UCSD-AML1 (cell line): ENCODE results near the gene SYDE2.
"Not testable (repeated sequence)": the region's sequence is repeated elsewhere in the genome, so short reads cannot be mapped to it uniquely, and the experiment has no call there.

Experiments used
- DNase-seq: peaks from one replicate; lab custom pipeline; 2025; ENCODE audit not compliant: unreplicated experiment; lab: John Stamatoyannopoulos, UW

Gene SYDE2, protein sequence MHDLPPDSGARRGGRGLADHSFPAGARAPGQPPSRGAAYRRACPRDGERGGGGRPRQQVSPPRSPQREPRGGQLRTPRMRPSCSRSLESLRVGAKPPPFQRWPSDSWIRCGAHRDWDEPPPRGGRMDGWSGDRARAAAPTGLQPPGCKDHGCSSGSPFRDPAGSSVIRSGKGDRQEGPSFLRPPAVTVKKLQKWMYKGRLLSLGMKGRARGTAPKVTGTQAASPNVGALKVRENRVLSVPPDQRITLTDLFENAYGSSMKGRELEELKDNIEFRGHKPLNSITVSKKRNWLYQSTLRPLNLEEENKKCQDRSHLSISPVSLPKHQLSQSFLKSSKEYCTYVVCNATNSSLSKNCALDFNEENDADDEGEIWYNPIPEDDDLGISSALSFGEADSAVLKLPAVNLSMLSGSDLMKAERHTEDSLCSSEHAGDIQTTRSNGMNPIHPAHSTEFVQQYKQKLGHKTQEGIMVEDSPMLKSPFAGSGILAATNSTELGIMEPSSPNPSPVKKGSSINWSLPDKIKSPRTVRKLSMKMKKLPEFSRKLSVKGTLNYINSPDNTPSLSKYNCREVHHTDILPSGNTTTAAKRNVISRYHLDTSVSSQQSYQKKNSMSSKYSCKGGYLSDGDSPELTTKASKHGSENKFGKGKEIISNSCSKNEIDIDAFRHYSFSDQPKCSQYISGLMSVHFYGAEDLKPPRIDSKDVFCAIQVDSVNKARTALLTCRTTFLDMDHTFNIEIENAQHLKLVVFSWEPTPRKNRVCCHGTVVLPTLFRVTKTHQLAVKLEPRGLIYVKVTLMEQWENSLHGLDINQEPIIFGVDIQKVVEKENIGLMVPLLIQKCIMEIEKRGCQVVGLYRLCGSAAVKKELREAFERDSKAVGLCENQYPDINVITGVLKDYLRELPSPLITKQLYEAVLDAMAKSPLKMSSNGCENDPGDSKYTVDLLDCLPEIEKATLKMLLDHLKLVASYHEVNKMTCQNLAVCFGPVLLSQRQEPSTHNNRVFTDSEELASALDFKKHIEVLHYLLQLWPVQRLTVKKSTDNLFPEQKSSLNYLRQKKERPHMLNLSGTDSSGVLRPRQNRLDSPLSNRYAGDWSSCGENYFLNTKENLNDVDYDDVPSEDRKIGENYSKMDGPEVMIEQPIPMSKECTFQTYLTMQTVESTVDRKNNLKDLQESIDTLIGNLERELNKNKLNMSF

DNA sequence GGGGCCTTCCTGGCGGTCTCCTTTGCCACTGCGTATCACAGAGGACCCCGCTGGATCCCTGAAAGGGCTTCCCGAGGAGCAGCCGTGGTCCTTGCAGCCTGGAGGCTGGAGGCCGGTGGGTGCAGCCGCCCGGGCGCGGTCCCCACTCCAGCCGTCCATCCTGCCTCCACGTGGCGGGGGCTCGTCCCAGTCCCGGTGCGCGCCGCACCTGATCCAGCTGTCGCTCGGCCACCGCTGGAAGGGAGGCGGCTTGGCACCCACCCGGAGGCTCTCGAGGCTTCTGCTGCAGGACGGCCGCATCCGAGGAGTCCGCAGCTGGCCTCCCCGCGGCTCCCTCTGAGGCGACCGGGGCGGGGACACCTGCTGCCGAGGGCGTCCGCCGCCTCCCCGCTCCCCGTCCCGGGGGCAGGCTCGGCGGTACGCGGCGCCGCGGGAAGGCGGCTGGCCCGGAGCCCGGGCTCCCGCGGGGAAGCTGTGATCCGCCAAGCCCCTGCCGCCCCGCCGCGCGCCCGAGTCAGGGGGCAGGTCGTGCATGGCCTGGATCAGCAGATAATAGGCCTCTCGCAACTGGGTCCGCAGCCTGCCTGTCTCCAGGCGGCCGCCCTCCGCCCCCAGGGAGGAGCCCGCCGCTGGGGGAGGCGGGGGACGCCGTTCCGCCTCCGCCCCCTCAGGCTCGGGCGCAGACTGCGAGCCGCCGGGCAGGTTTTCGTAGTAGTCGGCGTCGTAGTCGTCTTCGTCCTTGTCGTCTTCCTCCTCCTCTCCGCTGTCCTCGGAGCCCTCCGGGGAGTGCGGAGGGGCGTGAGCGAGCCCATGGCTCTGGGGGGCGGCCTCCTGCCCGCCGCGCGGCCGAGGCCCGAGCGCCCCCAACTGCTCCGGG, at the start of gene SYDE2:
SYDE2 (minus strand) TSS at position 554 of the 877 bp plus-strand sequence; CDS start at position 534, 20 bp downstream.
- no peak for DNase-seq

DNA sequence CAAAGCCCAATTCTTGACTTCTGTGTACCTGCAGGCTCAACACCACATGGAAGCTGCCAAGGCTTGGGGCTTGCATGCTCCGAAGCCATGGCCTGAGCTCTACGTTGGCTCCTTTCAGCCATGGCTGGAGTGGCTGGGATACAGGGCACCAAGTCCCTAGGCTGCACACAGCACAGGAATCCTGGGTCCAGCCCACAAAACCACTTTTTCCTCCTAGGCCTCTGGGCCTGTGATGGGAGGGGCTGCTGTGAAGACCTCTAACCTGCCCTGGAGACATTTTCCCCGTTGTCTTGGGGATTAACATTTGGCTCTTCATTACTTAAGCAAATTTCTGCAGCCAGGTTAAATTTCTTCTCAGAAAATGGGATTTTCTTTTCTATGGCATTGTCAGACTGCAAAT, 48.2 kb upstream of the SYDE2 start:
- DNase-seq: not testable (repeated sequence)

DNA sequence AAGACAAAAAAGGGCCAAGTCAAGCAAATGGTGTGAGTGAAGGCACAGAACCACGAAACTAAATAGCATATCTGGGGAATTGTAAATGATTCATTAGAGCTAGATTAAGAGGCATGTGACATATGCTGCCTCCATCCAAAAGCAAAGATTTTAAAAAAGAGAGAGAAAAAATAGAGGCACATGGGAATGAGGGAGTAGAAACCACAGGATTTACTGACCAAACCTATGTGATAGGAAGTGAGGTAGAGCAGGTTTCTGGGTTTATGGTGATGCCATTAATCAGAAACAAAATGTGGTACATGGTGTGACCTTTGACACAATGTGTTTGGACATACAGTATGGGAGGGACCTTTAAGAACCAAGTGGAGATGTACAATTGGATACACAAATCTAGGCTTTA, 45.1 kb upstream of the SYDE2 start:
- no peak for DNase-seq

DNA sequence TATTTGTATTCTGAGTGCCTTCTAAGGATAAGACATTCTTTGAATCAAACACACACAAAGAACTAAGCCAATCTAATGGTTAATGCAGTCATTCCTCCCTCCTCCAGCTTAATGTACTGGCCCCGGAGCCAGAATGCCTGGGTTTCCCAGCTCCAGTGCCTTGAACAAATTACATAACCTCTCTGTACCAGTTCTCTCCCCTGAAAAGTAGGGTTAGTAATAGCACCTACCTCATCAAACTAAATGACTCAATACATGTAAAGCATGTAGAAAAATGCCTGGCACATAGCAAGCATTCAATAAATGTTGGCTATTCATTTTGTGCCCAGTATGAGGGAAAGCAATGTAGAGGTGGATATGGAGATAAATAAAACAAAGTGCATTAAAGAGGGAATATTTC, 44.6 kb upstream of the SYDE2 start:
- DNase-seq: no peak

DNA sequence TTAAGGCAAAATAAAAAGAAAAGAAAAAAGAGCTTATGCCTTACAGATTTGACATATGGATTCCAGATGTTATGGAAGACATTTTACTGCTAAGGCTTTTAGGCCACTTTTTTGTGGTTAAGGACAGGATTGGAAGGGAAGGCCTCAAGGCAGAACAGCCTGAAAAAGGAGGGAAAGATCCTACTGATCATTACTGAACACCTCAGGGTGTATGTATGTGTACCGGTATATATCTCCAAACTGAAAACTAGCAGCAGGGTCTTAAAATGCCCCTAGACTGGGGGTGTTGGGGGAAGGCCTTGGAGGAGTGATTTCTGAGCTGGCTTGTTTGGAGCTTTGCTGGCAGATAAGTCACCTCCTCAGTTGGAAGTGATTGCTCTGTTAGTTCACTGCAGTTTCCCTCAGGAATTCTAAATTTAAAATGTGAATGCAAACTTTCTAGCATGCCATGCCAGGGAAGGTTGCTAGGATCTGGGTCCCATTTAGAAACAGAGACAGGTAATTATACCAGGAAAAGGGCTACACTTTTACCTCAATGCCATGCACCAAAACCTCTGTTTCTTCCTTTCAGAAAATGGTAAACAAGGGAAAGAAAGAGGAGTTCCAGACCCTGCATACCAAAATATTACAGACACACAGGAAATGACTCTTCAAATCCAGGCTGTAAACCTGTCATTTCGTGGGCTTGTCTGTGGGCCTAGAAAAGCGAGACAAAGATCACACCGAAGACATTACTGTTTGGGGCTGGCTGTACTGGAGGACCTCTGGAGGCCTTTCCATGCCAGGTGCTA, 43.6 kb upstream of the SYDE2 start:
- DNase-seq: peak; percentile 13

DNA sequence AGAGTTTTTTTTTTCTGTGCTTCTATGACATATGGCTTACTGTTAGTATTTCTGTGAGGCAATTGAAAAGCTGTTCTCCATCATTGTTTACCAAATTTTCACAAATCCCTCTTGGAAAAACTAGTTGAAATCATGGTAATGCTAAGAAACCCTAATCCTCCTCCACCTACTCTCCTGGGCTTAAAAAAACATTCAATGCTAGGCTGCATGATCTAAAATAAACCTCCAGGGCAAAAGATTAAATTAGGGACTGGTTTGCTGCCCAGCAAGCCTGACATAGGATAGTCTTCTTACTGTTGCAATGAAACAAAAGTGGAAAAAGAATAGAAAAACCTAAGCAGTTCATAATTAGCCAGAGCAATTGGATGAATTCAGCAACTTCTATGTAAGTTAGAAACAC, 42.6 kb upstream of the SYDE2 start:
- DNase-seq: no peak

DNA sequence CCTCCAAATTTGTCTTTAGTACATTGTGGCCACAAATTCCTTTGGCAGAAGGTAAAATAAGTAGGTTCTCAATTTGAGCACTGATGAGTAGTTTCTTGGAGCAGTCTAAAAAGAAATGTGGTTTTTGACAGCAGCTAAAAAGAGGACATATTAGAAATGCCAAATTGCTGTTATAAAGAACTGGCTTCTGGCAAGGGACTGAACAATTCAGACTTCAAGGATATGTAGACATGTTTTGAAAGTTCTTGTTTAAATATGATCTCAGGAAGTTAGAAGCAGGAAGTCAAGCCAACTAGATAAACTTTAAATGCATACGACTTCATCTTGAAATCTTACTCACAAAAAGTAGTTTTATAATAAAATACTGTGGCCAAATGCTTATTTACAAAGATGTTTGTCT, 39.8 kb upstream of the SYDE2 start:
- DNase-seq: no peak

DNA sequence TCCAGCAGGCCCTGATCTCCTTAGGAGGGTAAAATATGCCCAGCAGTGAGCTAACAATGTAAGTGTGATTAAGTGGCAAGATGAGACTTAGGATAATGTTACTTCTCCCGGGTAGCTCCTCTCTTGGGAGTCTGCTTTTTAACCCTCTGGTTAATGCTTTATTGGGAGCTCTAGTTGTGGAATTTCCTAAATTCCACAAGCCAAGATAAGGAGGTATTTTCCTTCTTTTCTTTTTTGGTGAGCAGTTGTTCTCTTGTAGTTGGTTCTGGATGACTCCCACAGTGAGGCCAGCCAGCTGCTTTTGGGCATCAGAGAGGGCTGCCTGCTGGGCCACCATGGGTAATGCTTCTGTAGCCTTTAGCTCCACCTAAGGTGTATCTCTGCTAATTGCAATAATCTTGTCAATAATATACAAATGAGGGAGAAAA, 39.4 kb upstream of the SYDE2 start:
- no peak for DNase-seq

DNA sequence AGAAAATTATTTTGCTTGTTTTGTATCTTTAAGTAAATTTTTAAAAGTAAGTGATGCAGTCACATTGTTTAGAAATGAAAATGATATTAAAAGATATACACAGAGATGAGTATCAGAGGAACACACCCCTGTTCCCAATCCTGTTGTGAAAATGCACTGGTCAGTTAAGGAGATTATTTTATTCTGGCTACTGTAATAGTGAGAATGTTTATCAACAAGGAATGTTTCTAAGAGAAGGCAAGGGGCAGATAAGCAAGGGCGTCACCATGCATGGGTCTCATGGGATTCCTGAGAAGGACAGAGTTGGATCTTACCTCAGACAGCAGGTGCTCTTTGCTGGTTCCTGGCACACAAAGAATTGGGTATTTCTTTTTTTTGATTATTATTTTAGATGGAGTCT, 36.8 kb upstream of the SYDE2 start:
- DNase-seq: no peak

DNA sequence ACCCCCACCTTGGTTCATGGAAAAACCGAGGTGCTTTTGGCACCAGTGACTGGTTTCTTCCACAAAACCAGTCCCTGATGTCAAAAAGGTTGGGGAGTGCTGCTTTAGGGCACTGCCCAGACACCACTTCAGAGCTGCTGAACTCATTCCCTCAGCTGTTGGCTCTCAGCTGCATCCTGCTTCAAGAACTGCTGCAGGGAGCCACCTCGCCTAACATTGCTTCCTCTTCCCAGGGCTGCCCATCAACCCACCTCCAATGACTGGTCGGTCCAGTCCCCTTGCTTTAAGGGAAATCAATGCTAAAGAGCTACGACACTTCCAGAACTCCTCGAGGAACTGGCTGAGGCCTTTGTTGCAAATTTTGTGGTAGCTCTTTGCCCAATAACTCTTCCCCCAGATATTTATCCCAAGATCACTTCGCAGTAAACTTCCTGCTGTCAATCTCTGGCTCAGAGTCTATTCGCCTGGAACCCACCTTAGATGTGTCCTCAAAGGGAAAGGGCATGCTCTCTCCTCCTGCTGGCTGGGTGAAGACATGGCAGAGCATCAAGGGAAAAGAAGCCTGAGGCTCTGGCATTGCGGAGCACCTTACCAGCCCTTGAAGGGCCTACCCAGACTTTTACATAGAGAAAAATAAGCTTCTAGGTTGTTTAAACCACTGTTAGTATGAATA, 29.6 kb upstream of the SYDE2 start:
- no peak for DNase-seq

DNA sequence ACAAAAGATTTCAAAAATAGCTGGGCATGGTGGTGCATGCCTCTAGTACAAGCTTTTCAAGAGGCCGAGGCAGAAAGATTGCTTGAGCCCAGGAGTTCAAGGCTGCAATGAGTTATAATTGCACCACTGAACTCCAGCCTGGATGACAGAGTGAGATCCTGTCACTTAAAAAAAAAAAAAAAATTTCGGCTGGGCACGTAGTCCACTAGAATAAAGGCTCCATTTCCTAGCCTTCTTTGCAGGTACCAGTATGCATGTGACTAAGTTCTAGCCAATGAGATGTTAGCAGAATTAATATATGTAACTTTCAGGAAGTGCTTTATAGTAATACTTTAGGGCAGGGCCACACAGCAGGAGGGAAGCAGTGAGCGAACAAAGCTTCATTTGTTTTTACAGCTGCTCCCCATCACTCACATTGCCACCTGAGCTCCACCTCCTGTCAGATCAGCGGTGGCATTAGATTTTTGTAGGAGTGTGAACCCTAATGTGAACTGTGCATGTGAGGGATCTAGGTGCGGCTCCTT, 28.8 kb upstream of the SYDE2 start:
- no peak for DNase-seq

DNA sequence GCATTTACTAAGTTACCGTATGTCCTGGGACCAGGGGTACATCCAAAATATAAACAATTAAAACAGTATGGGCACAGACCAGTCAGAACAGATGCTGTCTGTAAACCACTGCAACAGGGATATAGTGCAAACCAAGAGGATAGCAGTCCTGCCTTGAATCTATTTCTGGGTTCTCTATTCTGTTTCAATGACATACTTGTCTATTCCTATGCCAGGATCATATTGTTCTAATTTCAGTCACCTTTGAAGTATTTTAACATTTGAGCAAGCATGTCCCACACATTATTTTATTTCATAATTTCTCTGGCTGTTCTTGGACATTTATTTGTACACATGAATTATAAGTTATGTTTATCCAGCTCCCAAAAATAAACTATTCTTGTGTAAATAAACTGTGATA, 28.2 kb upstream of the SYDE2 start:
- no peak for DNase-seq

DNA sequence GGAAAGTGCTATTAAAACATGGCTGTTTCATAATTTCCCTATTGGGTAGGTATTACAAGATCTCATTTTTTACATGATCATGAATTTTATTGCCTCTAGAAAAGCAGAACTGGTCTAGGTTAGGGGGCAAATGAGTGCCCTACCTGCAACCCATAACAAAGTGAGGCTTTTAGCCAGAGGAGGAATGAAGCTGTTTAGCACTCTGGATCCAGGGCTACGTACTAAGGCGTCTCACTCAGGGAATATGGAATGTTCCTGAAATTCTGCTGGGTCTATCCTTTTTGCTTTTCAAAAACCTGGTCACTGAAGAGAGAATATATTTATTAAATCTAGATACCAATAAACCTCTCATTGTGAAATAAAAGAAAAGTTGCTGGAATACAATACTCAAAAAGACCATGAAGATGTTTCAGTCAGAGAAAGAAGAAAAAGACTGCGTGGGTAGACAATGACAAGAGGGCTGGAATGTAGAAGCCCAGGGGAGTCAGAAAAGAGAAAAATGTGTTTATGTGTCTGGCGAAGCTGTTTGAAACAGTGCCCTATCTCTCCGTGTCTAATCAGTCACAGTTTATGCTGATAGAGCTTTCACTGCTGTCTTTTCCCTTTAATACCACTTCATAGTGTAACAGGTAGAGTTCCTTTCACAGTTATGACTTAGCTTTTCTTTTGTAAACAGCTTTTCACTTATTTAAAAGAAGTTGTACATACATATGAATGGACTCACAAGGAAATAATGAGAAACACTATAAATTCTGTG, 25.0 kb upstream of the SYDE2 start:
- DNase-seq: no peak

DNA sequence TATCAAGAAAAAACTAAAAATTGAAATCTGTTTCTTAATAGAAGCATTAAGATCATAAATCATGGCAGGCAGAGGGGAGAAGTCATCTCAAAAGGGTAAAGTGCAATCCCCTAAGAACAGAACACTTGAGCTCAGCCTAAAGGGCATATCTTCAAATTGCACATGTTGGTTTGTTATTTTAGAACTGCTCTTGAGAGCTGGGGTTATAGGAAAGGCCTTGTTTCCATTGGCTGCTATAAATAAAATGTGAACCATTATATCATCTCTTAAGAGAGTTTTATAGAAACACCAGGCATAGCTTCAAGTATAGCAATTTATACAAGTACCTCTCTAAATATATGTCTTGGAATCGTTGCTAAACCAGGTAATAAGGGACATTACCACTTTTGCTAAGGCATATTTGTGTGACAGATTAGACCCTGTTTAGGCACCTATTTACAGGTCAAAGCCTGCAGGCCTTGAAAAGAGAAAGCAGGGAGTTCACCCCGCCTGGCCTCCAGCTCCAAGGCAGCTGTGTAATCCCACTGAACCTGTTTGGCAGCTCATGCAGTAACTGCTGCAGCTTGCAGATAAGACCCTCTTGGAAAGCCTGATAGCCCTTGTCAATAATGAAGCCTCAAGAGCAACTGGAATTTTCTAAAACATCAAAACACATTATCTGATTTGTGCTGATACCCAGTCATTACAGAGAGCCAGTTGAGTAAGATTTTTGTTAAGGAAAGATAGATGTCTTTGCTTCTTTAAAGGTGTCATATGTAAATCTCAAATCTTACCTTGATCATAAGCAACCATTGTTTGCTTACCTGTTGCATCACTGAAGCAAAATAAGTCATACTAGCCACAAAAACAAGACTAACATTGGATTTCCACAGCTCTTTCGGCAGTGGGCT, 24.2 kb upstream of the SYDE2 start:
- DNase-seq: no peak

DNA sequence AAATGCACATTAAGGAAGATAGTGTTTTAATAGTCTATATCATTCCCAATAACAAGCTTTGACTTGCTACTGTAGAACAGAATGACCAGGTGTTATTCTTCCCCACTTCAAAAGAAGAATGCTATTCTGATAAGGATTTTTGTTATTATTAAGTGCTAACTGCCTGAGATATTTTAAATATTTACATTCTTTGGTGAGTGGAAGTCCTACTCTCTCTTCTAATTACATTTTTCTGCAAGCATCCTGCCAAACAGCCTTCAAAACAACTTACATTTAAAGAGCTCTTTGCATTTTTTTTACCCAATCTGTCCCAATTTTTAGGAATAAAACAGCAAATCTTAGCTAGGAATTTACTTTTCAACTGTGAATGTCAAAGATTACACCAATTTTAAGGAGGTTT, 23.5 kb upstream of the SYDE2 start:
- DNase-seq: no peak

DNA sequence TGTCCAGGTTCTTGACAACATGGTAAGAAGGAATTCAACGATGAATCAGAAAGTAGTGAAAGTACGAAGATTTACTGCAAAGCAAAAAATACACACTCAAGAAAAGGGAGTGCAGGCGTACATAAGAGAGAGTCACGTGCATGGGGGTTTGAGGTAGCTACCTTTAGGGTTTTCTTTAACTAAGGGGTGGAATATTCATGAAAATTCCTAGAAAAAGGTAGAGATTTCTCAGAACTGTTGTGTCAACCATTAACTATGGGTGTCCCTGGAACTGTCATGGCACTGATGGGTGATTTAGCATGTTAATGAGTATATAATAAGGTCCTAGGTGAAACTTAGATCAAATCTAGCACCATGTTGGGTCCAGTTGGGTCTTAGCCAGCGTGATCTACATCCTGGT, 22.5 kb upstream of the SYDE2 start:
- no peak for DNase-seq

DNA sequence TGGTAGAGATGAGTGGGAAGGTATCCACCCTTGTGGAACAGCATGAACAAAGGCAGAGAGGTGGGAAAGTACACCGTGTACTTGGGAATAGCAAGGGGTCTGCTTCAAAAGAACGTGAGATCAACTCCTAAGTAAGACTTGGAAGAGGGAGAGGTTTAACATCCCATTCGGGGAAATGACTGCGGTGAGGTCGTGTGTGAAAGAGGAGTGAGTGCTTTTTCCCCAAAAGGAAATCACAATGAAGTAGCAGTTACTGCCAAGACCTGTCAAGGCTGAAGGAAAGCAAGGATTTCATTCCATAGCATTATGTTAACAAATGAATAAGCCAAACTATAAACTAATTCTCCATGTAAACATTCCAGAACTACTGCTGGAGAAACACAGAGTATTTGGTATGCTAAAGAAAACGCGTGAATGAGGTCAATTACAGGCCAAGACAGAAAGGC, 20.0 kb upstream of the SYDE2 start:
- no peak for DNase-seq
